C4-2B (cell line): ENCODE measurements around the gene ARHGDIB.

Source experiments
- CTCF ChIP-seq: fragments of 450-650 bp; conservative IDR thresholded peaks from 2 replicates; pipeline ENCODE4 v1.5.1; 2017; ENCODE audit warnings: mild to moderate bottlenecking
- ZFX ChIP-seq: fragments of 450-650 bp; IDR thresholded peaks from 2 replicates; pipeline ENCODE4 v1.6.1; 2017

- TF ChIP-seq CTCF (no peak), ZFX (no peak)
Observed at GRCh38 chr12:14959126-14959440, 2.3 kb downstream of the ARHGDIB start.
